HG03432 (cell line): Measurements from ENCODE around the gene UBE2M.
"Not testable (repeated sequence)": the region's sequence is repeated elsewhere in the genome, so short reads cannot be mapped to it uniquely, and the experiment has no call there.

ENCODE experiments used
- ATAC-seq: cut with Tn5 transposase; IDR thresholded peaks from one replicate; pipeline ENCODE4 v1.9.1; 2021; ENCODE audit warnings: mild to moderate bottlenecking, moderate library complexity; ENCODE audit not compliant: unreplicated experiment

UBE2M gene

DNA sequence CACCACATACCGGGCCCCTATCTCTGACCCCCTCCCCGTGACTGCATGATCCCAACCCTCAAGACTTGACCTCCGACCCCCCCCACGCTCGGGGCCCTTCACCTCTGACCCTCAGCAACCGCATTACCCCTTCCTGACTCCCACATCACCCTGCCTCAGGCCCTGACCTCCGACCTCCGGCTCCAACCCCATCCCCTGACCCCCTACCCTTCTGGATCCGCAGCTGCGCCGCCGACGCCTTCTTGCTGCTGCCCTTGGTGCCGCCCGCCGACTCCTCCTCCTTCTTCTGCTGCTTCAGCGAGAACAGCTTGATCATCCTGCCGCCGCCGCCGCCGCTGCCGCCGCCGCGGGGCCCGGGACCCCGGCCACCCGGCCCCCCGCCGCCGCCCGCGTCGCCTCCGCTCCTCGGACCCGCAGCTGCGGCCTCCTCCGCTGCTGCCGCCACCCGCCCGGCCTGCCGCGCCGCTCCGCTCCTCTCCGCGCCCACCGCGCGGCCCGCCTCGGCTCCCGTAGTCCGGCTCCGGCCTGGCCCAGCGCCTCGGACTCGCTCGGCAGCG is at the start of gene UBE2M:
Gene UBE2M (minus strand): TSS at position 546 of the 557 bp plus-strand sequence. CDS start 230 bp downstream, at position 316.
- ATAC-seq = peak; percentile 1

DNA sequence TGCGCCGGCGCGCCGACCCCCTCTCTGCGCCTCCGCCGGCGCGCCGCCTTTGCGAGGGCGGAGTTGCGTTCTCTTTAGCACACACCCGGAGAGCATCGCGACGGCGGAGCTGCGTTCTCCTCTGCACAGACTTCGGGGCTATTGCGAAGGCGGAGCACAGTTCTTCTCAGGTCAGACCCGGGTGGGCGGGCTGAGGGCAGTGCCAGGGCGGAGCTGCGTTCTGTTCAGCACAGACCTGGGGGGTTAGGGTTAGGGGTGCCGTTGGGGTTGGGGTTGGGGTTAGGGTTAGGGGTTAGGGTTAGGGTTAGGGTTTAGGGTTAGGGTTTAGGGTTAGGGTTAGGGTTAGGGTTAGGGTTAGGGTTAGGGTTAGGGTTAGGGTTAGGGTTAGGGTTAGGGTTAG is 48.8 kb upstream of the UBE2M start:
- not testable (repeated sequence) for ATAC-seq

DNA sequence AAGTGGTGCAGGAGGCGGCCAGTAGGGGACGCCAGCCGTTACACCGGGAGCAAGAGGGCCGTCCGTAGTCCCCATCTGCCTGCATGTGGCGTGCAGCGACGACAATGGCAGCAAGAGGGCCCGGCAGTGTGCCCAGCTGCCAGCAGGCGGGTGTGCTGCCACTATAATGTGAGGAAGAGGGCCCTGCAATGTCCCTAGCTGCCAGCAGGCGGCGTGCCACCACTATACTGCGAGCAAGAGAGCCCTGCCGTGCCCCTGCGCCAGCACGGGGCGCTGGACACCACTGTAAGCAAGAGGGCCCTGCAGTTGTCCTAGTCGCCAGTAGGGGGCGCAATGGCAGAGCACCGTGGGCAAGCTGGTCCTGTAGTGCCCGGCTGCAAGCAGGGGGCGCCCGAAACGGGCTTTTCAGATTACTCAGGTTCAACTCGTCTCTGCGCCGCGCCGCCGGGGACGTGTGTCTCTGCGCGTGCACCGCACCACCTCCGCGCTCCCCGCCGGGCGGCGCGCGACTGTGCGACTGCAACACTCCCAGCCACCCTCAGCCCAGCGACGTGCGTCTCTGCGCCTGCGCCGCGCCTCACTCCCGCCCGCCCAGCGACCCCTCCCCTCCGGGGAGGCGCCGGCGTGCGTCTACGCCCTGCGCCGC is 48.0 kb upstream of the UBE2M start:
- not testable (repeated sequence) for ATAC-seq

DNA sequence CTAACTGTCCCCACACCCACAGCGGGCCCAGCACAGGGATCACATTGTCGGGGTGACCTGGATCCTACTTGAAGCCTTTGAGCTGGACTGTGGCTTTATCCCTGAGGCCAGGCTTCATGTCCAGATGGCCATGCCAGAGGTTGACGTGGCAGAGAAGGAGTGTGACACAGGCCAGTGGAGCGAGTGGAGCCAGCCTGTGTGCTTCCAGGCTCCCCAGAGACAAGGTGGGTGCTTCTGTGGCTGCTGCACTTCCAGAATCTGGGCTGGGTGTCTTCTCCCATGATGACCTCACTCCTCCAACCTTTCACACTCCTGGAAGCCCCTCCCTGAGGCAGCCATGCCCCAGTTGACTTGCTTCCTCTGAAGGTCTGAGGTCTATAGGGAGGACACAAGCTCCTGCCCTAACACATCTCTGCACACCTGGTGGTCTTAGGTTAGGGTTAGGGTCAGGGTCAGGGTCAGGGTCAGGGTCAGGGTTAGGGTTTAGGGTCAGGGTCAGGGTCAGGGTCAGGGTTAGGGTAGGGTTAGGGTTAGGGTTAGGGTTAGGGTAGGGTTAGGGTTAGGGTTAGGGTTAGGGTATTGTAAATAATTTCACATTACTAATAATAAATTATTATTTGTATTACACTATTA is 27.8 kb upstream of the UBE2M start:
- ATAC-seq = no peak

DNA sequence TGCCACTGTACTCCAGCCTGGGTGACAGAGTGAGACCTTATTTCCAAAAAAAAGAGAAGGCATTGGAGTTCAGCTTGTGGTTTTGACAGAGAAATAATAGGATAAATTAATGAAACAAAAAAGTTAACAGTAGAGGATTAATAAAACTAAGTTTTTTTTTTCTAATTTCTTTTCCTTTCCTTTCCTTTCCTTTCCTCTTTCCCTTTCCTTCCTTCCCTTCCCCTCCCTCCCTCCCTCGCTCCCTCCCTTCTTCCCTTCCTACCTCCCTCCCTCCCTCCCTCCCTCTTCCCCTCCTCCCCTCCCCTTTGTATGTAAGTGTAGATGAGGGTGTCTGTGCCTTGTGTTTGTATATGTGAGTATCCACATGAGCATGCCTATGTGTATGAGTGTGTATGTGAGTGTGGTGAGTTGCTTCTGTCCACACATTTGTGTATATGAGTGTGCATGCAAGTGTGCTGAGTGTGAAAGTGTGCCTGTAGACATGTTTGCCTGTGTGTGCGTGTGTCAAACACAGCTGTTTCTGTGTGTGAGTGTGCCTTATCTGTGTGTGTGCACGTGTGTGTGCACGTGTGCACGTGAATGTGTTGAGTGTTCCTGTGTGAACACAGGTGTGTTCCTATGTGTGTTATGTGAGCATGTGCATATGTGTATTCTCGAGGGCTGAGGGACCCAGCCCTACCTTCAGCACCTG is 27.2 kb upstream of the UBE2M start:
- ATAC-seq = no peak

DNA sequence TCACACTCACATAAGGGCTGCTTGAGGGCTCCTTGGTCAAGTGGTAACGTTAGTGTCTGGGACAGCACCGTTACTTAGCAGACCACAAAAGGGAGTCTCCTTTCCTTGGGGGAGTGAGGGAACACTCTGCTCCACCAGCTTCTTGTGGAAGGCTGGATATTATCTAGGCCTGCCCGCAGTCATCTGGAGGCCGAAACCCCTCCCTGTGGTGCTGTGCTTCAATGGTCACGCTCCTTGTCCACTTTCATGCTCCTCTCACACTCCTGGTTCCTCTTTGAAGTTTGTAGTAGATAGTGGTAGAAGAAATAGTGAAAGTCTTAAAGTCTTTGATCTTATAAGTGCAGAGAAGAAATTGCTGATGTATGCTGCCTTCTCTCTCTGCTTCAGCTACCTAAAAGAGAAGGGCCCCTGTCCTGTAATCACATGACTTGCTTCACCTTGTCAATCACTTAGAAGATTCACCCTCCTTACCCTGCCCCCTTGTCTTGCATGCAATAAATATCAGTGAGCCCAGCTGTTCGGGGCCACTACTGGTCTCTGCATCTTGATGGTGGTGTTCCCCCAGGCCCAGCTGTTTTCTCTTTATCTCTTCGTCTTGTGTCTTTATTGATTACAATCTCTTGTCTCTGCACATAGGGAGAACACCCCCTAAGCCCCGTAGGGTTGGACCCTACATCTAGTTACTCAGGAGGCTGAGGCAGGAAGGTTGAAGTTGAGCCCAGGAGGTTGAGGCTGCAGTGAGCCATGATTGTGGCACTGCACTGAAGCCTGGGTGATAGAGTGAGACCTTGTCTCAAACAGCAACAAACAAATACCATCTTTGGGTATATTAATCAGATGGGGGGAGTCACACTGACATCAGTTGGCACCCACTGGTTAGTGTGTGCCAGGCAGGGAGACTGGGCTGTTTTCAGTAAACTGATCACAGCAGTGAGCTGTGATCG is 26.4 kb upstream of the UBE2M start:
- ATAC-seq = no peak

DNA sequence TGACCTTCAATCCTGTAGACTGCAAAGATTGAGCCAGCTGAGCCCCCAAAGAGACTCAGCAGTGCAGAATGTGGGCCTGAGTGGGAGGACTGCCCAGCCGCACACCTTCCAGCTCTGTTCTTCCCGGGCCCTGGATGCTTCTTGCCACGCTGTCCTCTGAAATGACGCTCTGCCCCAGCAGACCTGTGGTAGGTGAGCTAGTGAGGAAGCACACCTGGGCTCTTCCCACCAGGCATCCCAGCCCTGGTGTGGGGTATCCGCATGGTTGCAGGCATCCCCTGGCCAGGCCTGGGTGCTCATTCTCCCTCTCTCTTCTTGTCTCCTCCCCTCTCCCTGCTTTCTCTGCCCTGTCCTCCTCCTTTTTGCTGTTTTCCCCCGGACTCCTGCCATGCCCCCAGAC is 24.6 kb upstream of the UBE2M start:
- no peak for ATAC-seq

DNA sequence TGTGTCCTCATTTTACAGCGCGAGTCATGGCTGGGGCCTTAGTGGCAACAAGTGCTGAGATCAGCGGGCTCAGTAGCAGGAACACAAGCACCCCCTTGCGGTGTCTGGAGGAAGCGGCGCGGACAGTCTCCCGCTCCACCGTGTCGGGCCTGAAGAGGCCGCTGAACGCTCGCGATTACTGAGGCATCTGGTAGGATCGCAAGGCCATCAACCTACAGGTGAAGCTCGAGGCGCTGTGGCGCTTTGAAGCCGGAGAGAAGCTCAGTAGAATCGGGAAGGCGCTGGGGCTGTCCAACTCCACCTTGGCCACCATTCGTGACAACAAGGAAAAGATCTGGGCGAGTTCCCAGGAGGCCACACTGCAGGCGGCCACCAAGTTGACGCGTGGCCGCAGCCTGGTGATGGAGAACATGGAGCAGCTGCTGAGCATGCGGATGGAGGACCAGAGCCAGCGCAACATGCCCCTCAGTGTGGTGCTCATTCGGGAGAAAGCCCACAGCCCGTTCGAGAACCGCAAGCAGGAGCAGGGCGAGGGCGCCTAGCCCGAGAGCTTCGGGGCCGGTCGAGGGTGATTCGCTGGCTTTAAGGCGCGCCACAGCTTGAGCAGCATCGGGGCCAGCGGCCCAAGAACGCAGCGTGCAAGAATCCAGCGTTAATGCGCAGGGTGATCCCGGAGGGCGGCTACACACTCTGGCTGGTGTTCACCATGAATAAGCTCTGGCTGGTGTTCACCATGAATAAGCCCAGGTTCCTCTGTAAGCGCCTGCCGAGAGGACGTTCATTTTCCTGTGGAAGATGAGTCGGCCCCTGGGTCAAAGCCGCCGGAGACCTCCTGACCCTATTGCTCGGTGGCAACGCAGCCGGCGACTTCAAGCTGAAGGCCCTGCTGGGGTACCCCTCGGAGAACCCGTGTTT is 23.1 kb upstream of the UBE2M start:
- peak; percentile 78 for ATAC-seq

DNA sequence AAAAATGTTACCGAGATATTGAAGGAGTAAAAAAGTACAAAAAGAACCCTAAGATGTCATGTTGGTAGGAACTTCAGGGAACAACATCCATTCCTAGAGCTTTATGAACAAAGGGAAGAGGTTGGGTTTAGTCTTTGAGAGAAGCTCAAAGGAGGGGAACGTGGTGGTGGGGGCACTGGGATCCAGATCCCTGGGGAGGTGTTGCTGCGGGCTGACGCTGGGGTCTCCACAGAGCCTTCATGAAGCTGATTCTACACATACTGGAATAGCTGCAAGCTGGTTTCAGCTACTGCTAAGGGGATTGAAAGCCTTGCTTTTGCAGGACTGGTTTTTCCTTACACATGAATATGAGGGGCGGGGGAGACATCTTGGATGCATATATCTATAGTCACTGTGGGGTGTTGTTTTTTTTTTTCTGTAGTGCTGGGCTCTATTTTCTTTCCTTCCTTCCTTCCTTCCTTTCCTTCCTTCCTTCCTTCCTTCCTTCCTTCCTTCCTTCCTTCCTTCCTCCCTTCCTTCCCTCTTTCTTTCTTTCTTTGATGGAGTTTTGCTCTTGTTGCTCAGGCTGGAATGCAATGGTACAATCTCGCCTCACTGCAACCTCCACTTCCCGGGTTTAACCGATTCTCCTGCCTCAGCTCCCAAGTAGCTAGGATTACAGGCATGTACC is 21.2 kb upstream of the UBE2M start:
- no peak for ATAC-seq

DNA sequence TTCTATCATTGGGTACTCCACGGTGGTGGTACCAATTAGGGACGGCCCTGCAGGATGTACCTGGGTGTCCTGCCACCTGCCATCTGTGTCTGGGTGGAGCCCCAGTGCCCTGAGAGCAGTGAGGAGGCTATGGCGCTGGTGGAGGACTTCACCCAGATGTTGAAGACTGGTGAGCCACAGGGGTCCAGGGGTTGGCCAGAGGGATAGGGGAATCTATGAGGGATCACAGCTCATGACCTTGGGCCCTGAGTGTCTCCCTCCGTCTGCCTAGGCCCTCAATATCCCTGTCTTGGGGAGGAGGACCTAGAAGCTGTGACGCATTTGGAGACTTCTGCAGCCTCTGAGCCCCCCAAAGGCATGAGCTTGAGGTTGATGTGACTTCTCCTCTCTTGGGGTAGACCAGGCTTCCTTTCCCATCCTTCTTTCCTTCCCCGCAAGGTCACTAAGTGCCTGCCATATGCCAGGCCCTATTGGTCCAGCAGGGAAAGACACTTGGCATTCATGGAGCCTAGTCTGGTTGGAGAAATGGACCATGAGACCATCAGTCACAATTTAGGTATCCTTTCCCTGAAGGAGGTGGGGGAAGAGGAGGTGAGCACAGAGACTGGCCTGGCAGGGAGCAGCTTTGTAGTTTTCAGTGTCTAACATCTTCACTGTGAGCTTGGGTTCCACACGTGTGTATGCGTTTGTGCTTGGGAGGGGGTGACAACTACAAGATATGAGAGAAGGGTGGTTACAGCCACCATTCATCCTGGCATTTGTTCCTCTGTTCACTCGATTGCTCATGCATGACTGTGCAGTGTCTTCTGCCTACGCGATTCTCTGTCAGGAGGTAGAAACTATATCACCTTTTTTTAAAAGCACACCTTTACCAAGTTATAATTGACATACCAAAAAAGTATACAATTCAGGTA is 19.9 kb upstream of the UBE2M start:
- no peak for ATAC-seq

DNA sequence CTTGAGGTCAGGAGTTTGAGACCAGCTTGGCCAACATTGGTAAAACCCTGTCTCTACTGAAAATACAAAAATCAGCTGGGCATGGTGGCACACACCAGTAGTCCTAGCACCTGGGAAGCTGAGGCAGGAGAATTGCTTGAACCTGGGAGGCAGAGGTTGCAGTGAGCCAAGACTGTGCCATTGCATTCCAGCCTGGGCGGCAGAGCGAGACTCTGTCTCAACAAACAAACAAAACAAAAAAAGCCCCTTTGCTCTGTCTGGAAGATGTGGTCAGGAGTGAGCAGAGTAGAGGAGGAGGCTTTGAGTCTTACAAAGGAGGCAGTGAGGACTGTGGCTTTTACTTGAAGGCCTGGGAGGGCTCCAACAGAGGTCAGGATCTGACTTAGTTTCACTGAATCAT is 19.2 kb upstream of the UBE2M start:
- ATAC-seq = not testable (repeated sequence)

DNA sequence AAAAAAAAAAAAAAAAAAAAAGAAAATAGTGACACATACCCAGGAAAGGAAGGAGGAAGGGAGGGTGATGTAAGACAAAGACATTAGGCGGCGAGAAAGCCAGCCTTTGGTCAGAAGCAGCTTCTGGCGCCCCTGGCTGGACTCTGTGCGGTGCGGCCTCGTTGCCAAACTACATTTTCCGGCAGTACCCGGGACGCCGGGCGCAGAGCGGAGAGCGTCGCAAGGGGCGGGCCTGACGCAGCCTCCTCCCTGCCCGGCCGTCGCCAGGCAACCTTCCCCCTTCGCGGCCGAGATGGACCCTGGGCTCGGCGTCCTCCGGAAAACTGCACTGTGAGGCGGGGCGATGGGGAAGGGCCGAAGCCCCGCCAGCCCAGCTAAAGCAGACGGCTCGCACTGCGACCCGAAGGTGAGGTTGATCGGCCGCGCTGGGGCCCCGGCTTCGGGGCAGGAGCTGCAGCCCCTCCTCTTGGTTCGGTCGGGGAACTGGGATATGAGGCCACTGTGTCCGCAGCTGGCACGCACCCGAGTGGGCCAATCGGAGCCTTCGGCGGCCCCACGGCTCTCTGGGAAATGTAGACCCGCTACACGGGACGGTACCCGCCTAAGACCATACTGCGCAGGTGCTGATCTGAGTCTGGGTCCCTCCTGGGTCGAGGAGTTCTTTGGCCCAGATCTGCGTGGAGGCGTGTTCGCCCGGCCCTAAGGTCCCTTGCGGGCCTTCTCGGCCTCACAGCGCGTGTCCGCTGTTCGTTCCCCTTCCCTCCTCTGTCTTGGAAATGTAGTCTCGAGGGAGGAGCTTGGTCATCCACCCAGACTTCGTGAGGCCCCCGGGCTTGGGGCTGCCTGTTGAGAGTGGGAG is 17.0 kb upstream of the UBE2M start:
- ATAC-seq = peak; percentile 47

DNA sequence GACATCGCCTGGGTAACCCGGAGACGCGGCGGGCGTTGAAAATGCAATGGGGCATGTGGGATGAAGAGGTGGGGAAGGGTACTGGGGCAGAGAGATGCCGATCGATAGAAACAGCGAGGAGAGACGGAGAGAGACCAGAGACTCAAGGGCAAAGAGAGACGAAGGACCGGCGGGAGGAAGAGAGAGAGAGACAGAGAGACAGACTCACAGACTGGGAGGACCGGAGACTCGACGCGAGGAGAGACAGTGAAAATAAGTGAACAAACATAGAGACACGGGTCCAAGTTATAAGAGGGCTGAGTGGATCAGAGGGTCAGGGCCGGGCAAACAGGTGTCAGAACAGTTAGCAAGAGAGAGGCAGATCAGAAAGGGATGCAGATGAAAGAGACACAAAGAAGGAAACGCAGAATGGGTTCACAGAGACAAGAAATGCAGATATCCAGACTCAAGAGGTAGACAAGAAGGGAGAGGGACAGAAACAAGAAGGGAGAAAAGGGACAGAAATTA is 15.3 kb upstream of the UBE2M start:
- ATAC-seq = no peak

DNA sequence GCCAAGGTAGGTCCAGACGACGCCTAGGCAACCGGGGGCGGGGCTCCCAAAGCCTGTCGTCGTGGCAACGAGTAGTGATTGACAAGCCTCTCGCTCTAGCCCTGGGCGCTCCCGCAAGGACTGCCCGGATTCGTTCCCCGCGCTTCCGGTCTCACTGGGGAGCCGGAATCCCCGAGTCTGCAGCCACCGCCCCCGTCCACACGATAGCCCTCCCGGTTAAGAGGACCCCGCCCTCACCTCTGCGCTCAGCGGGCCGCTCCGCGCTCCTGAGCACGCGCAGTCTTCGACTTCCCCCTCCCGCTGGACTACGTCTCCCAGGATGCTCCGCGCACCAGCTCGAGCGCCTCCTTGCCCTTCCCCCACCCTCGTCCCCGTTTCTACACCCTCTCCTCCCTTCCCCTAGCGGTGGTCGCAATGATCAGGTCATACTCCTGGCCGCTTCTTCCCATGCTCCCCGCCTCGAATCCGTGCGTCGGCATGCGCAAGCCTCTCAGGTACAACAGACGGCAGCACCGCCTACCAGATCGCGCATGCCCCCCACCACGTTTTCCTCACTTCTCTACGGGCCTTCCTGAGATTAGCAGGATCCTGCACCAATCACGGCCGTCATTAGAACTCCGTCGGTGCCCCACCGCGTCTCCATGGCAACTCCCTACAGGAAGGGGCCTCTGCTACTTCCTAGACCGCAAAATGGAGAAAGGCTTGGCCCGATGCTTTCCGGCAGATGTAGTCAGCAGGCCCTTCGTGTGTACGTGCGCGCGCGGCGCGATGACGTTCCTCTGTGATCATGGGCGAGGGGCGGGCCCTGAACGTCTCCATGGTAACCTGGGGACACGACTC is 14.6 kb upstream of the UBE2M start, which contains the start of gene MZF1:
Gene MZF1 (minus strand): TSS at position 518 of the 840 bp plus-strand sequence. CDS start 1,946 bp downstream, outside the sequence.
- ATAC-seq = peak; percentile 54

DNA sequence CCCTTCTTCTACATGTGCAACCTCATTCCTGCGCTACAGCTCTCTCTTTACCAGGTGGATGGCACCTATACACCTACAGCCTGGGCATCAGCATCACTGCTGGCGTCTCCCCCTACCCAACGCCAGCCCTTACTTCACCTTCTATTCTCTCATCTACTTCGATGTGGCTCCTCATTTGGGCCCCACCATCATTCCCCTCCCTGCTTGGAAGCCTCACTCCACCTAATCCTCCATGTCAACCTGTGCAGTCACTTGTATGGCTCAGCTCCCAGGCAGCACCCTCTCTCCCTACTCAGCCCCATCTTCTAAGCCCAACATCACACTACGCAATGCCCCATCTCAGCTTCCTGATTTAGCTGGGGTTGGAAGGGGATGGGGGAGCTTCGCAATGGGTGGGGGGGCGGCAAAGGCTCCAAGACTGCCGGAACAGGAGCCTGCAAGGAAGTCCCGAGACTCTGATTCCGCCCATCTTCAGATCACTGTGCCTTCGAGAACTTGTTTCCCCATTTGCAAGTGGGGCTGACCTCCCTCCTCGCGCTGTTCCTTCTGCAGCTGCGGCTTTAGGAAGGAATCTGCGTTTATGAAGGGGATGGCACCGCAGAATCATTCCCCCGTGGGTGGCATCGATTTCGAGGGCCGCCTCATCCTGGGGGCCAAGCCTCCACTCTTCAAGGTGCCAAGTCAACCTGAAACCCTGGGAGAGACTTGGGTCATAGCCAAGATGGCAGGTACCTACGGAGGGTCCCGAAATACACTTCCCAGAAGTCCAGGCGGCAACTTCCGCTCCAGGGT is 13.8 kb upstream of the UBE2M start:
- no peak for ATAC-seq
